Loucy (cell line): Measurements from ENCODE around the gene CNPY1.

ENCODE experiments used
- EZH2phosphoT487 ChIP-seq: fragments of 200-600 bp; IDR thresholded peaks from 2 replicates; pipeline ENCODE4 v1.6.1; 2018; ENCODE audit warnings: antibody characterized with exemption, mild to moderate bottlenecking, moderate library complexity, borderline replicate concordance
- TF ChIP-seq, protein P1 (sequence below): fragments of 200-600 bp; sonication (generic); conservative IDR thresholded peaks from 2 replicates; pipeline ENCODE4 v1.5.1; 2014; ENCODE audit warnings: mild to moderate bottlenecking, antibody characterized with exemption, low read length

DNA sequence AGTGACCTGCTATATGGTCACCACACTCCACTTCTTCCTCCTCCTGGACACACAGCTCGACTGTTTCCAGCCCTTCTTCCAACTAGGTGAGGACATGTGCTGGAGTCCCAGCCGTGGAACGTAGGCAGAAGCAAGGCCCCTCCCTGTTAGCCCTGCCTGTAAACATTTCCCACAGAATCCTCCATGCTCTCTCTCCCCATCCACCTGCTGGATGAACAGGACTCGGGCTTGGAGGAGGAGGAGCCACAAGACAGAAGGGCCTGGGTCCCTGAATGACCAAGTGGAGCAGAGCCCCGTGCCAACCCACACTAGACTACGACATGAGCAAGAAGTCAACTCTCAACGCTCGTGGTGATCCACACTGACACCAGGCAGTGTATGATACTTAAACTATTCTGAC lies 9.9 kb downstream of the CNPY1 start:
- TF ChIP-seq, protein P1, sequence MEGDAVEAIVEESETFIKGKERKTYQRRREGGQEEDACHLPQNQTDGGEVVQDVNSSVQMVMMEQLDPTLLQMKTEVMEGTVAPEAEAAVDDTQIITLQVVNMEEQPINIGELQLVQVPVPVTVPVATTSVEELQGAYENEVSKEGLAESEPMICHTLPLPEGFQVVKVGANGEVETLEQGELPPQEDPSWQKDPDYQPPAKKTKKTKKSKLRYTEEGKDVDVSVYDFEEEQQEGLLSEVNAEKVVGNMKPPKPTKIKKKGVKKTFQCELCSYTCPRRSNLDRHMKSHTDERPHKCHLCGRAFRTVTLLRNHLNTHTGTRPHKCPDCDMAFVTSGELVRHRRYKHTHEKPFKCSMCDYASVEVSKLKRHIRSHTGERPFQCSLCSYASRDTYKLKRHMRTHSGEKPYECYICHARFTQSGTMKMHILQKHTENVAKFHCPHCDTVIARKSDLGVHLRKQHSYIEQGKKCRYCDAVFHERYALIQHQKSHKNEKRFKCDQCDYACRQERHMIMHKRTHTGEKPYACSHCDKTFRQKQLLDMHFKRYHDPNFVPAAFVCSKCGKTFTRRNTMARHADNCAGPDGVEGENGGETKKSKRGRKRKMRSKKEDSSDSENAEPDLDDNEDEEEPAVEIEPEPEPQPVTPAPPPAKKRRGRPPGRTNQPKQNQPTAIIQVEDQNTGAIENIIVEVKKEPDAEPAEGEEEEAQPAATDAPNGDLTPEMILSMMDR = no peak
- TF ChIP-seq EZH2phosphoT487 = no peak
